Fibroblast of lung (primary cell): ENCODE data around the gene SPDYE8. TPM values are rescaled to one million over a fixed set of nuclear protein-coding genes. Genes with fewer than 3 reads are reported as not detected.
"Not testable (repeated sequence)": the region's sequence is repeated elsewhere in the genome, so short reads cannot be mapped to it uniquely, and the experiment has no call there.

Source experiments
- DNase-seq, 2 donors: peaks; one replicate each; pipeline versions ENCODE4 v3.0.0 to v3.0.0-alpha.2; 2010; ENCODE audit warnings: low read depth in 2 of 2
- H2AFZ ChIP-seq: 2 replicates; pipeline ENCODE4 v1.5.1; 2012; ENCODE audit warnings: low read length, control low read depth, inconsistent platforms
- H3K27ac ChIP-seq: 2 replicates; pipeline ENCODE4 v1.5.1; 2011; ENCODE audit warnings: low read length, control low read depth; ENCODE audit not compliant: insufficient read depth
- H3K27me3 ChIP-seq: 2 replicates; pipeline ENCODE4 v1.5.1; 2011; ENCODE audit warnings: mild to moderate bottlenecking, low read length; ENCODE audit not compliant: control insufficient read depth, insufficient read depth
- H3K36me3 ChIP-seq: 2 replicates; pipeline ENCODE4 v1.5.1; 2011; ENCODE audit warnings: low read length; ENCODE audit not compliant: control insufficient read depth, insufficient read depth
- H3K4me1 ChIP-seq: 2 replicates; pipeline ENCODE4 v1.5.1; 2011; ENCODE audit warnings: low read length; ENCODE audit not compliant: control insufficient read depth, insufficient read depth; ENCODE audit errors: extremely low read depth
- H3K4me2 ChIP-seq: 2 replicates; pipeline ENCODE4 v1.5.1; 2011; ENCODE audit warnings: low read length, control low read depth; ENCODE audit not compliant: insufficient read depth; ENCODE audit errors: extremely low read depth
- H3K4me3 ChIP-seq, 4 experiments: fragments of 200-600 bp in 1 of 4; sonication (generic) in 1 of 4; replicated peaks in 1 of 4; 2 replicates each; pipeline ENCODE4 v1.5.1; 2011 to 2016; ENCODE audit warnings: low read length in 4 of 4, low read depth in 3 of 4, mild to moderate bottlenecking in 3 of 4, control low read depth in 2 of 4, inconsistent platforms in 1 of 4, mixed read lengths in 1 of 4; ENCODE audit not compliant: insufficient read depth in 1 of 4; ENCODE audit errors: control extremely low read depth in 1 of 4
- H3K79me2 ChIP-seq: 2 replicates; pipeline ENCODE4 v1.5.1; 2012; ENCODE audit warnings: mild to moderate bottlenecking, low read length, inconsistent platforms; ENCODE audit not compliant: control insufficient read depth, insufficient read depth
- H3K9ac ChIP-seq: 2 replicates; pipeline ENCODE4 v1.5.1; 2011; ENCODE audit warnings: mild to moderate bottlenecking, low read length, control low read depth; ENCODE audit not compliant: insufficient read depth
- H3K9me3 ChIP-seq: 2 replicates; pipeline ENCODE4 v1.5.1; 2012; ENCODE audit warnings: low read depth, low read length; ENCODE audit not compliant: control insufficient read depth, insufficient read depth
- H4K20me1 ChIP-seq: 2 replicates; pipeline ENCODE4 v1.5.1; 2011; ENCODE audit warnings: low read length; ENCODE audit not compliant: control insufficient read depth, insufficient read depth; ENCODE audit errors: extremely low read depth
- polyA plus RNA-seq, 2 donors: library from polyadenylated mRNA; depleted of rRNA in 1 of 2; stranded (reverse) in 1 of 2; unstranded in 1 of 2; fragments of >200 nt; gene quantifications; 2 replicates each; pipeline ENCODE4 v1.2.1, GENCODE V29; 2011 to 2012; ENCODE audit warnings: missing spikeins in 1 of 2
- total RNA-seq: library from RNA; depleted of rRNA; stranded (reverse); fragments of >200 nt; gene quantifications from 2 replicates; pipeline ENCODE4 v1.2.1, GENCODE V29; 2014

The SPDYE8 gene
- total and polyA plus RNA-seq, 2 donors (not counting 1 experiment from before 2014, with no cell fraction given): not detected

DNA sequence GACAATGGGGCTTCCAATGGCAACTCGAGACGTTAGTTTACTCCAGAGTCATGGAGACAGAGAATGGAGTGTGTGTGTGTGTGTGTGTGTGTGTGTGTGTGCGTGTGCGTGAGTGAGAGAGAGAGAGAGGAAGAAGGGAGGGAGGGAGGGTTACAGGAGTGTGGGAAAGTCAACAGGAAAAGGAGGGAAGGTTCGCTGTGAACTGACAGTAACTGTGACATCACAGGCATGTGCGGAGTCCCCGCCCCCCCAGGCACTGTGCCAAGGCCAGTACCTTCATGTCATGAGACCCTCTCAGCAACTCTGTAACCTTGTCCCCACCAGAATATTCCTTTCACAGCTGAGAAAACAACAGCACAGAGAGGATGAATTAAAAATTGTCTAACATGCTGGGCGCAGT lies 32.1 kb downstream of the SPDYE8 start:
- H3K79me2 ChIP-seq, DNase-seq, H3K36me3 ChIP-seq, H3K27ac ChIP-seq, H3K4me3 ChIP-seq, H3K4me1 ChIP-seq, H4K20me1 ChIP-seq, H3K9ac ChIP-seq, H2AFZ ChIP-seq, H3K9me3 ChIP-seq, H3K4me2 ChIP-seq, H3K27me3 ChIP-seq: not testable (repeated sequence)

DNA sequence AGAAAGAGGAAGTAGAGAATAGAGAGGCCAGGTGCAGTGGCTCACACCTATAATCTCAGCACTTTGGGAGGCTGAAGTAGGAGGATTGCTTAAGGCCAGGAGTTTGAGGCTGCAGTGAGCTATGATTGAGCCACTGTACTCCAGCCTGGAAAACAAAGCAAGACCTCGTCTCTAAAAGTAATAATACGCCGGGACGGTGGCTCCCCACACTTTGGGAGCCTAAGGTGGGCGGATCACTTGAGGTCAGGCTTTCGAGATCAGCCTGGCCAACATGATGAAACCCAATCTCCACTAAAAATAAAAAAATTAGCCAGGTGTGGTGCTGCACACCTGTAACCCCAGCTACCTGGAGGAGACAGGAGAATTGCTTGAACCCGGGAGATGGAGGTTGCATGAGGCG lies 34.1 kb downstream of the SPDYE8 start:
- not testable (repeated sequence) for H3K4me1 ChIP-seq, H3K79me2 ChIP-seq, H3K9me3 ChIP-seq, H3K4me3 ChIP-seq, H3K9ac ChIP-seq, H3K27me3 ChIP-seq, H4K20me1 ChIP-seq, H3K36me3 ChIP-seq, H3K4me2 ChIP-seq, H3K27ac ChIP-seq, DNase-seq, H2AFZ ChIP-seq

DNA sequence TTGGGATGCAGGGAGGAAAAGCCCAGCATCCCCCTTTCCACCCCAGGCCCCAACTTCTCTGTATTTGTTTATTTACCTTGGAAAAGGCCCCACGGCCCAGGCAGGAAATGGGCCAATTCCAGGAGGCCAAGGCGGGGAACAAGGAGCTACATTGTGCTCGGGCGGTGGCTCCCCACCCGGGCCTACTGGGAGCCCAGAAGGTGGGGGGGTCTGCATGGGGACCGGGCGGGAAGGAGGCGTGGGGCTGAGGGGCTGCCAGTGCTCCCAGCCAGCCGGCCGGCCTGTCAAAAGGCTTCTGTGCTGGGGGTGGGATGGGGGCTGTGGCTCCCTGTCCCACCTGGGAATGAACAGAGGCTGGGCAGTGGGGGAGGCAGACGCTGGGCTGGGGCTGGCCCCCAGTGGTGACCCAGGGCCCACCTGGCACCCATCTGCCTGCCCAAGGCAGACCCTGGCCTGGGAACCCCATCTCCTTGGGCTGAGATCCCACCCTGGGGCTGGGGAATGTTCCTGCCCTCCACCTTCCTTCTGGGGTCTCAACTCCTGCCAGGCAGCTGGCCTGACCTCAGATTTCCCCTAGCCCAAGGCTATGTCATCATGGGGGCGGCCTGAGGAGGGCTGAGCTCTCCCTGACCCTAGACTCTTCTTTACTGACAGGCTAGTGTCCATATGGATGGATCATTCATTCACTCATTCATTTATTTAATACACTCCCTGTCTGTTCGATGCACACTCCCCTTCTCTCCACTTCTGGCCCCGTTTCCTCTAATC lies 39.2 kb downstream of the SPDYE8 start:
- H3K4me1 ChIP-seq, H3K4me2 ChIP-seq, H4K20me1 ChIP-seq, H3K9ac ChIP-seq, H3K27ac ChIP-seq, H3K36me3 ChIP-seq, H3K79me2 ChIP-seq, DNase-seq, H2AFZ ChIP-seq, H3K9me3 ChIP-seq, H3K27me3 ChIP-seq, H3K4me3 ChIP-seq: not testable (repeated sequence)

DNA sequence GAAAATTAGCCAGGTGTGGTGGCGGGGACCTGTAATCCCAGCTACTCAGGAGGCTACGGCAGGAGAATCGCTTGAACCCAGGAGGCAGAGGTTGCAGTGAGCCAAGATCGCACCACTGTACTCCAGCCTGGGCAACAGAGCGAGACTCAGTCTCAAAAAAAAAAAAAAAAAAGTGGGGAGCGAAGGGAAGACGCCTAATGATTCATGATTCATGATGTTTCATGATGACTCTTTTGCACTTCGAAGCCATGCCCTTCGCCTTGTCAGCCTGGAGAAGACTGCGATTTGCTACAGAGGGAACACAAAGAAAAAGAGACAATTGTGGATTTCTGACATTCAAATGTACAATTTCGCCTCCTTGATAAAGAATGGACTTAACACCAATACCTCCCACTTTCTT lies 47.5 kb downstream of the SPDYE8 start:
- not testable (repeated sequence) for H2AFZ ChIP-seq, H3K4me2 ChIP-seq, DNase-seq, H3K36me3 ChIP-seq, H3K79me2 ChIP-seq, H3K27ac ChIP-seq, H3K4me1 ChIP-seq, H3K27me3 ChIP-seq, H4K20me1 ChIP-seq, H3K9me3 ChIP-seq, H3K9ac ChIP-seq, H3K4me3 ChIP-seq

DNA sequence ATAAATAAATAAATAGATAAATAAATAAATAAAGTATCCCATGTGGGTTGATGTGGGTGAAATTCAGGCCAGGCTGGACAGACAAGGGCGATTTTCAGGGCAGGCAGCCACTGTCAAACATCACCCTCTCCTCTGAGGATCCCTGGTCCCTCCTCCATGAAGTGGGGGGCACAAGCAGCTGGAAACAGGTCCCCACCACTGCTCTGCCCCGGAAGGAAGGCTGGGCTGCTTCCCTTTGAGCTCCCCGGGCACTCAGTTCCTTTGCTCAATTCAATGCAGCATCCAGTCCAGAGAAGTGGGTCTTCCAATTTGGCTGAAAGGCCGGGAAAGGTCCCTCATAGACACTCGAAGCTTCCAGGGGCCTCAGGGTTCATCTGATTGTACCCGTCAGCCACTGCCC lies 49.2 kb downstream of the SPDYE8 start:
- H3K4me3 ChIP-seq, H3K9me3 ChIP-seq, DNase-seq, H4K20me1 ChIP-seq, H2AFZ ChIP-seq, H3K79me2 ChIP-seq, H3K9ac ChIP-seq, H3K36me3 ChIP-seq, H3K27ac ChIP-seq, H3K27me3 ChIP-seq, H3K4me1 ChIP-seq, H3K4me2 ChIP-seq: not testable (repeated sequence)

DNA sequence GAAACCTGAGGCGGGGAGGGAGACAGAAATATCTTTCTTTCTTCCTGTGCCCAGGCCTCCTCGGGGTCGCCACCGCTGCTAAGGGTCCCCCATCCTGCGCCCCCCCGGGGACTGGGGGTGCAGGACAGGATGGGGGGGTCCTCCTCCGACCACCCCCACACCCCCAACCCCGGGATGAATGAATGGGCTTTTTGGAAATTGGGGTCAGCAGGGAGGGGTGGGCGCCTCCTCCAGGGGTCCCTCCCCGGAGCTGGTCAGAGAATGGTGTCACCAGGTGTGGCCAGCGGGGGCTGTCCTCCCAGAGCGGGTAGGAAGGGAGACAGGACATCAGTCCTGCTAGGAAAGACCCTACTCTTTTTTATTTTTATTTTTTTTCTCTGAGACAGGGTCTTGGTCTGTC lies 53.1 kb downstream of the SPDYE8 start:
- H3K4me3 ChIP-seq, H3K79me2 ChIP-seq, H3K27me3 ChIP-seq, H2AFZ ChIP-seq, H3K4me1 ChIP-seq, H4K20me1 ChIP-seq, H3K9me3 ChIP-seq, H3K9ac ChIP-seq, H3K27ac ChIP-seq, H3K36me3 ChIP-seq, DNase-seq, H3K4me2 ChIP-seq: not testable (repeated sequence)

DNA sequence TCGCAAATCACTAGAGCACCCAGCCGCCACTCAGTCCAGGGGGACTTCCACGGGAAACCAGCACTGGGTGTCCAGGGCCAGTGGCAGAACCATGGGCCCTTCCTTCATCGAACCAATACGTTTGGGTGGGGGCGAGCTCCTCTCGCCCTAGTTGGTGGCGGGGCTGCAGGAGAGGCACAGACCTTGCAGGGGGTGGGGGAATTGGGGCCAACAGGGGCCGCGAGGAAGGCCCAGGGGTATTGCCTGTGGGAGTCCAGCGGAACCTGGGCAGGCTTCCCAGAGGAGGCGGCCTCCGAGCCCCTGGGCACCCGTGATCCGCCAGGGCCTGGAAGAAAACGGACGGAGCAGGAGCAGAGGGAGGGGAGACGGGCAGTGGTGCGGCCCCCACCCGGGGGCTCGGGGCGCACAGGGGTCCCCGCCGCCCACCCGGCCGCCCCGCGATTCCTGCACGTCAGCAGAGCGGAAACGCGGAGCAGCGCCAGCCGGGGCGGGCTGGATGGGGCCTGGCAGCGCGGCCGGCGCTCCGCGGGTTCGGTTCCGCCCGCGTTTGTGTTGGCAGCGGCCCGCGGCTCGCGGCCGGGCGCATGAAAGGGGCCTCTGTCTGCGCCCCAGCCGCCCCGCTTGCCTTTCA lies 53.8 kb downstream of the SPDYE8 start:
- H3K4me1 ChIP-seq, DNase-seq, H3K9ac ChIP-seq, H3K36me3 ChIP-seq, H3K27ac ChIP-seq, H3K9me3 ChIP-seq, H3K27me3 ChIP-seq, H3K4me2 ChIP-seq, H4K20me1 ChIP-seq, H2AFZ ChIP-seq, H3K4me3 ChIP-seq, H3K79me2 ChIP-seq: not testable (repeated sequence)
